GM18858 (cell line): ENCODE results near the gene CHST15.

ENCODE experiments used
- ATAC-seq: cut with Tn5 transposase; IDR thresholded peaks from one replicate; pipeline ENCODE4 v1.9.1; 2021; ENCODE audit not compliant: unreplicated experiment

CHST15 gene

GRCh38 chr10:123972481-123973401, 120.7 kb downstream of the CHST15 start:
- no peak for ATAC-seq

- ATAC-seq, result no peak
Measured at GRCh38 chr10:123970927-123971286, 122.5 kb downstream of the CHST15 start.

GRCh38 chr10:123970207-123970926, 123.0 kb downstream of the CHST15 start:
- no peak for ATAC-seq

GRCh38 chr10:123967626-123968243, 125.7 kb downstream of the CHST15 start:
- no peak for ATAC-seq

DNA sequence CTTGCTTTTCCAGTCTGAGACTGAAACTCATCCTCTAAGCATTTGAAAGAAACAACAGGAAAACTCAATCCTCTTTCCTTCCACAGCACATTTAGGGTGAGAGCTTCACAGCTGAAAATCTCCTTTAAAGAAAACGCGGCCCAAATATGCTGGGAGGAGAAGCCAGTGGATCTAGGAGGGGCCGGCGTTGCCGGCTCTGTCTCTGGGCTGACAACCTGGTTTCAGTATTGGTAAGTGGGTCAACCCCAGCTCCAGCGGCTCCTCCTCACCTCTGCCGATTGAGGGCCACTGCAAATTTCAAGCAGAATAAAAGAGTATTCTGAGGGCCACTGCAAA, 126.5 kb downstream of the CHST15 start:
- no peak for ATAC-seq

DNA sequence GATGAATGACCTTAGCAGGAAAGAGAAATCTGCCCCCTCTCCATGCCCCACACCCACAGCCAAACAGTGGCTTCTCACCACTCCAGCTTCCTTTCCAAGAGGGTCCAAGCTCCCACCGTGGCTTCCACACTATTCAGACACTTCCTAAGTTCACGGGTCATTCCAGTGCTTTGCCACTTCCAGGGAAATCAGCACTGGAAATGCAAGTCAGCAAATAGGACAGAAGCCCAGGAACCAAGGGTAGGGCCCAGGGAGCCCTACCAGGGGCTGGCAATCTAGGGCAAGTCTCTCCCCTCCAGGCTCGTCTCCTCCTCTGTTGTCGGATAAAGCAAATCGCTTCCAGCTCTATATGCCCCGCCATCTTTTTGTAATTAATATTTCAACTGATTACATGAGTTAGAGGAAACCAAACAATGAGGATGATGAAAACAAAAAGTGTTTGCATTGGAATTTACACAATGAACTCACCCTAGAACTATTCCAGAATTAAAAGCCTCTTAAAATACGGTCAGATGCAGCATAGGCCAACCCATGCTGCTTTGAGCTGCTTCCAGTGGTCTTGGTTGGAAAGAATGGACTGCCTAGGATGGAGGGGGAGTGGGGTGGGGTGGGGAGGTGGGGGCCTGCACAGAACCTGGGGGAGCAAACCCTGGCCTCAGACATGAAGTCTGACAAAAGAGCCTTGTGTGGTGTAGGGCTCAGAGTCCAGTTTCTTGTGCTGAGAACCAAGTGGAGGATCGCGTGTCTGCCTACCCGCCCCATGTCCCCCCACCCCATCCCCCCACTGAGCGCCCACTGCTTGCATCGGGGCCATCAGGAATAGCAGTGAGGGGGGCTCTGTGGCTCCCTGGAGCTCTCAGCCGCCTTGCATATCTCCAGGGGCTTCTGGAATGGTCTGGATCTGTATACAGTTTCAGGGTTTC, 127.2 kb downstream of the CHST15 start:
- ATAC-seq, result no peak

- ATAC-seq, result no peak
Measured at GRCh38 chr10:123964953-123965352, 128.4 kb downstream of the CHST15 start.

DNA sequence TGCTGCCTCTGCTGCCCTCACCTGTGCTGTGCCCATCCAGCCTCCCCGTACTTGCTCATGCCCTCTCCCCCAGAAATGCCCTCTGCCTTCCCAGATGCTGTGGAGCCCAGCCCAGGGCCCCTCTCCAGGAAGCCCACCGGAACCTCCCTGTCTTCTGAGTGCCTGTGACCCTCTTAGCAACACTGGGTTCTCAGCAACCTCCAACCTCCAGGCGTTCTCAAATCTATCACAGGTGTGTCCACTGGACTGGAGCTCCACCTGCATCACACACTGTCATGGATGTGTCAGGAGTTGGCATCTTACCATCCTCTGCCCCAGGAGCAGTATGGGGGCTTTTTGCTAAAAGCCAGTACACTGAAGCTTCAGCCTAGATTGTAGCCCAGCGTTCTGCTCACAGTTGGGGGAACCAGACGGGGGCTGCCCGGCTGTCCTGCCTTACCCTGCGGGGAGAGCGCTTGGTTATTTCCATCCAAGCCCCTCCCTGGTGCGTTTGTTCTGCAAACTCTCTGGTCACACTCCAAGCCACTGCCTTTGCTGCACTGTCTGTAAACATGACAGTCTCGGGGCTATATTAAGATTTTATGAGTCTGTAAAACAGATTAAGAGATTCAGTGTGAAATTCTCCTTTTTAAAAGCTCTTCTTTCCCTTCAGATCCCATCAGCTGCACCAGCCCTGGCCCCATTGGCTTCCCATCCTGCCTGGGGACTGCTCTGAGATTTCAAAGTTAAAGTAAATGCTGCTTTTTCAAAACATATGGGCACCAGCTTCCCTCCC, 130.5 kb downstream of the CHST15 start:
- no peak for ATAC-seq

DNA sequence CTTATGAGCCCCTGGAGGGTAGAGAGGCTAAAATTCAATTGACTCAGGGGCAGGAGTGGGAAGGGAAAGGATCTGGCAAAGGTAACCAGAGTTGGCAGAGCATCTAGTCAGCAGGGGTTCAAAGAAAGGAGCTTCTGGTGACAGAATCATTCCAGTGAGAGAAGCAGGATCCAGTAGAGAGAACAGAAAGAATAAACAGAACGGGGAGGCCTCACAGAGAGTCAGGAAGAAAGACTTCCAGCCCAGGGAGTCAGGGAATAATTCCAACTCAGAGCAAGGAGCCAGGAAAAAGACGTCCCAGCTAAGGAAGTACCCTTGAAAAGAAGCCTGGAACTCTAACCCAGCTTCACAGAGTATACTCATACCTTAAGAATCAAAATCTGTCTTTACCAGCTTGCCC, 135.2 kb downstream of the CHST15 start:
- no peak for ATAC-seq
